ENCODE results near the gene HSD3B1. TPM values are rescaled to one million over a fixed set of nuclear protein-coding genes. Genes with fewer than 3 reads are reported as not detected.
"Not testable (repeated sequence)": the region's sequence is repeated elsewhere in the genome, so short reads cannot be mapped to it uniquely, and the experiment has no call there.

HSD3B1 gene
- polyA plus RNA-seq, 2 of the 4 experiments (the other 2 are of a cell fraction): not detected

- ChIA-PET CTCF (no interaction called here), POLR2A (no interaction called here)
- ATAC-seq (peak; percentile 43 to 65; a peak in 4 of 6 replicates), FAIRE-seq (no peak), DNase-seq (ENCODE audit: low read depth in 1 of 2, low spot score in 1 of 2) (peak; percentile 2 to 27)
- Histone ChIP-seq H3K9me3 (no peaks in the 10 kb centered on the region), H3K4me2 (no peak overlapping the region), H3K27ac (no peak overlapping the region), H3K4me1 (no peaks in the 10 kb centered on the region), H3K4me3 (no peak overlapping the region)
- no peak for TF ChIP-seq ATOH8 (CRISPR knock-in tag; IDR thresholded peaks at IDR 0.05; ENCODE audit: low read depth)
- no peak for TF ChIP-seq EHMT2 (IDR thresholded peaks at IDR 0.05; ENCODE audit: low read depth)
- TF ChIP-seq ZC3H11A (IDR thresholded peaks at IDR 0.05): no peak
- no peak for TF ChIP-seq KDM5A (IDR thresholded peaks at IDR 0.05)
- no peak for TF ChIP-seq MAX (IDR thresholded peaks at IDR 0.05)
- TF ChIP-seq CHD2 (IDR thresholded peaks at IDR 0.05; ENCODE audit: low read length, partially characterized antibody): no peak
- TF ChIP-seq RNF2 (IDR thresholded peaks at IDR 0.05; ENCODE audit: borderline replicate concordance, low read depth): no peak
- no peak for TF ChIP-seq USF2 (IDR thresholded peaks at IDR 0.05)
- TF ChIP-seq JUNB (IDR thresholded peaks at IDR 0.05): no peak
- TF ChIP-seq RARB (CRISPR knock-in tag; IDR thresholded peaks at IDR 0.05): no peak
- TF ChIP-seq GATA3 (IDR thresholded peaks at IDR 0.05; ENCODE audit: borderline replicate concordance): no peak
- TF ChIP-seq NFE2L2 (conservative IDR thresholded peaks at IDR 0.05; ENCODE audit: low read length): no peak
- TF ChIP-seq BHLHE40 (IDR thresholded peaks at IDR 0.05; ENCODE audit: low read depth, low read length): no peak
- TF ChIP-seq REST (IDR thresholded peaks at IDR 0.05): no peak
- no peak for TF ChIP-seq HMGXB4 (CRISPR knock-in tag; IDR thresholded peaks at IDR 0.05; ENCODE audit: borderline replicate concordance)
- no peak for TF ChIP-seq NR3C1 (IDR thresholded peaks at IDR 0.05)
- TF ChIP-seq E2F6 (IDR thresholded peaks at IDR 0.05; ENCODE audit: borderline replicate concordance, low read depth): no peak
- TF ChIP-seq HOXB13 (CRISPR knock-in tag; IDR thresholded peaks at IDR 0.05; ENCODE audit: low read depth): no peak
- WGBS (ENCODE audit: missing lambda C conversion rate): 28% methylated on average over 5 of the region's 5 CpGs
These were observed 9.7 kb downstream of the HSD3B1 start for GRCh38 chr1:119516680-119517079.

- FAIRE-seq; CTCF ChIA-PET; ATAC-seq; H3K4me2 ChIP-seq; H3K4me1 ChIP-seq; H3K9me3 ChIP-seq; H3K4me3 ChIP-seq; DNase-seq (ENCODE audit: low read depth in 1 of 2, low spot score in 1 of 2); H3K27ac ChIP-seq; POLR2A ChIA-PET: not testable (repeated sequence)
These were observed 10.7 kb downstream of the HSD3B1 start for GRCh38 chr1:119517667-119518066.

Data from A549 (cell line).